ENCODE results near the gene CFAP206. TPM values are rescaled to one million over a fixed set of nuclear protein-coding genes. Genes with fewer than 3 reads are reported as not detected.
A peak's percentile ranks its signal among the peaks of the same experiment; 100 is the strongest.

The CFAP206 gene
- 0.40 and 1.2 TPM in 2 replicates for total RNA-seq

GRCh38 chr6:87407901-87408720 lies at the start of gene CFAP206:
TSS of gene CFAP206 (plus strand) at chr6:87407972. CDS start at chr6:87409840, 1,868 bp downstream.
- DNase-seq (ENCODE audit: low read depth), result peak; percentile 50
- peak; percentile 5 for TF ChIP-seq CTCF (conservative IDR thresholded peaks at IDR 0.05; ENCODE audit: low read depth, low read length)
- H3K4me3 ChIP-seq (ENCODE audit: low read depth, low read length), result peak within 1 kb of the TSS; percentile 88

GRCh38 chr6:87364602-87365252 lies 43.0 kb upstream of the CFAP206 start:
- DNase-seq (ENCODE audit: low read depth), result no peak
- no peak overlapping the region for H3K4me3 ChIP-seq (ENCODE audit: low read depth, low read length)
- TF ChIP-seq CTCF (conservative IDR thresholded peaks at IDR 0.05; ENCODE audit: low read depth, low read length), result no peak

GRCh38 chr6:87366072-87366827 lies 41.5 kb upstream of the CFAP206 start:
- TF ChIP-seq CTCF (conservative IDR thresholded peaks at IDR 0.05; ENCODE audit: low read depth, low read length), result no peak
- H3K4me3 ChIP-seq (ENCODE audit: low read depth, low read length), result no peak overlapping the region
- DNase-seq (ENCODE audit: low read depth), result no peak

GRCh38 chr6:87366899-87367298 lies 40.9 kb upstream of the CFAP206 start:
- DNase-seq (ENCODE audit: low read depth), result no peak
- TF ChIP-seq CTCF (conservative IDR thresholded peaks at IDR 0.05; ENCODE audit: low read depth, low read length), result no peak
- H3K4me3 ChIP-seq (ENCODE audit: low read depth, low read length), result no peak overlapping the region

- no peak for DNase-seq (ENCODE audit: low read depth)
- no peak for TF ChIP-seq CTCF (conservative IDR thresholded peaks at IDR 0.05; ENCODE audit: low read depth, low read length)
- no peak overlapping the region for H3K4me3 ChIP-seq (ENCODE audit: low read depth, low read length)
Measured at GRCh38 chr6:87373377-87373776, 34.4 kb upstream of the CFAP206 start.

GRCh38 chr6:87375315-87375714 lies 32.5 kb upstream of the CFAP206 start:
- TF ChIP-seq CTCF (conservative IDR thresholded peaks at IDR 0.05; ENCODE audit: low read depth, low read length), result no peak
- H3K4me3 ChIP-seq (ENCODE audit: low read depth, low read length), result no peak overlapping the region
- DNase-seq (ENCODE audit: low read depth), result no peak
